DND-41 (cell line): Measurements from ENCODE around the gene MARCHF2.
A peak's percentile ranks its signal among the peaks of the same experiment; 100 is the strongest.

Experiments used
- ATAC-seq: fragments of 200-7000 bp; cut with Tn5 transposase; 3 replicates; pipeline ENCODE4 v1.9.1; 2021; ENCODE audit warnings: low read depth; ENCODE audit not compliant: insufficient read depth
- DNase-seq: peaks from one replicate; pipeline ENCODE4 v3.0.0-alpha.2; 2020
- H2AFZ ChIP-seq: 2 replicates; pipeline ENCODE4 v1.6.0; 2012; ENCODE audit warnings: low read depth, low read length
- H3K27ac ChIP-seq: 2 replicates; pipeline ENCODE4 v1.5.1; 2012; ENCODE audit warnings: low read length, inconsistent platforms
- H3K27me3 ChIP-seq: fragments of 200-600 bp; sonication (generic); 2 replicates; pipeline ENCODE4 v1.6.0; 2012; ENCODE audit warnings: low read length, mild to moderate bottlenecking, inconsistent platforms; ENCODE audit not compliant: insufficient read depth, poor library complexity
- H3K36me3 ChIP-seq: 2 replicates; pipeline ENCODE4 v1.5.1; 2012; ENCODE audit warnings: low read length, inconsistent platforms; ENCODE audit not compliant: insufficient read depth
- H3K4me1 ChIP-seq: 2 replicates; pipeline ENCODE4 v1.5.1; 2012; ENCODE audit warnings: mild to moderate bottlenecking, low read length; ENCODE audit not compliant: insufficient read depth
- H3K4me2 ChIP-seq: 2 replicates; pipeline ENCODE4 v1.6.0; 2012; ENCODE audit warnings: mild to moderate bottlenecking, moderate library complexity, low read length, inconsistent platforms; ENCODE audit not compliant: insufficient read depth
- H3K4me3 ChIP-seq, 2 experiments: fragments of 200-600 bp in 1 of 2; shearing (Covaris generic) in 1 of 2; 2 replicates each; pipeline ENCODE4 v1.5.1; 2012 to 2016; ENCODE audit warnings: inconsistent platforms in 2 of 2, low read length in 2 of 2, mild to moderate bottlenecking in 2 of 2, low read depth in 1 of 2, moderate library complexity in 1 of 2
- H3K79me2 ChIP-seq: 2 replicates; pipeline ENCODE4 v1.6.0; 2012; ENCODE audit warnings: low read length, inconsistent platforms; ENCODE audit not compliant: insufficient read depth
- H3K9ac ChIP-seq: 2 replicates; pipeline ENCODE4 v1.6.0; 2012; ENCODE audit warnings: low read depth, mild to moderate bottlenecking, inconsistent platforms, low read length, moderate library complexity
- H3K9me3 ChIP-seq: 2 replicates; pipeline ENCODE4 v1.5.1; 2012; ENCODE audit warnings: low read length, moderate library complexity, mild to moderate bottlenecking, inconsistent platforms; ENCODE audit not compliant: insufficient read depth, severe bottlenecking
- H4K20me1 ChIP-seq: 2 replicates; pipeline ENCODE4 v1.6.0; 2012; ENCODE audit warnings: low read length; ENCODE audit not compliant: insufficient read depth
- CTCF ChIP-seq: IDR thresholded peaks from 2 replicates; pipeline ENCODE4 v1.5.1; 2012; ENCODE audit warnings: borderline replicate concordance, low read length, moderate library complexity, mild to moderate bottlenecking; ENCODE audit not compliant: poor library complexity, severe bottlenecking; ENCODE audit errors: extremely low read depth
- EZH2 ChIP-seq: IDR thresholded peaks from 3 replicates; pipeline ENCODE4 v1.6.1; 2012; ENCODE audit warnings: borderline replicate concordance, low read depth, mild to moderate bottlenecking, moderate library complexity, low read length, inconsistent platforms; ENCODE audit not compliant: severe bottlenecking

MARCHF2 gene

GRCh38 chr19:8395621-8396082 is 17.5 kb upstream of the MARCHF2 start:
- Histone ChIP-seq H4K20me1 (peaks cover 86% of the 10 kb centered on the region), H3K4me3 (no peak overlapping the region), H3K4me1 (peaks cover 17% of the 10 kb centered on the region), H3K79me2 (peaks cover 92% of the 10 kb centered on the region), H3K27me3 (no peaks in the 10 kb centered on the region), H3K36me3 (peaks cover 23% of the 10 kb centered on the region), H3K9me3 (no peaks in the 10 kb centered on the region), H2AFZ (no peak overlapping the region), H3K4me2 (no peak overlapping the region), H3K27ac (no peak overlapping the region), H3K9ac (no peak overlapping the region)
- no peak for TF ChIP-seq EZH2
- no peak for TF ChIP-seq CTCF
- DNase-seq: no peak
- no peak for ATAC-seq

GRCh38 chr19:8396185-8396562 is 16.9 kb upstream of the MARCHF2 start:
- Histone ChIP-seq H4K20me1 (peaks cover 82% of the 10 kb centered on the region), H3K36me3 (peaks cover 23% of the 10 kb centered on the region), H3K27ac (no peak overlapping the region), H3K9ac (no peak overlapping the region), H3K4me1 (peaks cover 13% of the 10 kb centered on the region), H3K9me3 (no peaks in the 10 kb centered on the region), H3K4me3 (no peak overlapping the region), H3K4me2 (no peak overlapping the region), H3K79me2 (peaks cover 89% of the 10 kb centered on the region), H2AFZ (no peak overlapping the region), H3K27me3 (no peaks in the 10 kb centered on the region)
- no peak for ATAC-seq
- TF ChIP-seq EZH2: no peak
- TF ChIP-seq CTCF: no peak
- DNase-seq: no peak

GRCh38 chr19:8396563-8397203 is 16.4 kb upstream of the MARCHF2 start:
- H3K36me3 ChIP-seq: peaks cover 23% of the 10 kb centered on the region
- no peak for TF ChIP-seq EZH2
- peak; percentile 65 for TF ChIP-seq CTCF
- H3K4me1 ChIP-seq: peaks cover 8% of the 10 kb centered on the region
- no peaks in the 10 kb centered on the region for H3K9me3 ChIP-seq
- peak overlapping the region; percentile 36; the same call in 1 of the 2 replicates for H3K27ac ChIP-seq
- no peak overlapping the region for H3K9ac ChIP-seq
- no peak overlapping the region for H2AFZ ChIP-seq
- no peaks in the 10 kb centered on the region for H3K27me3 ChIP-seq
- ATAC-seq (peak; percentile 86), DNase-seq (peak; percentile 75)
- H4K20me1 ChIP-seq: peaks cover 78% of the 10 kb centered on the region
- H3K4me3 ChIP-seq: no peak overlapping the region
- peaks cover 85% of the 10 kb centered on the region for H3K79me2 ChIP-seq
- no peak overlapping the region for H3K4me2 ChIP-seq
